HG03095 (cell line): ENCODE data around the gene PBX1.

ENCODE experiments used
- ATAC-seq: cut with Tn5 transposase; IDR thresholded peaks from one replicate; pipeline ENCODE4 v1.9.1; 2021; ENCODE audit warnings: moderate library complexity; ENCODE audit not compliant: unreplicated experiment

The PBX1 gene

GRCh38 chr1:164771041-164771618, 212.1 kb downstream of the PBX1 start:
- no peak for ATAC-seq

- no peak for ATAC-seq
Observed at GRCh38 chr1:164771619-164772361, 212.8 kb downstream of the PBX1 start.

DNA sequence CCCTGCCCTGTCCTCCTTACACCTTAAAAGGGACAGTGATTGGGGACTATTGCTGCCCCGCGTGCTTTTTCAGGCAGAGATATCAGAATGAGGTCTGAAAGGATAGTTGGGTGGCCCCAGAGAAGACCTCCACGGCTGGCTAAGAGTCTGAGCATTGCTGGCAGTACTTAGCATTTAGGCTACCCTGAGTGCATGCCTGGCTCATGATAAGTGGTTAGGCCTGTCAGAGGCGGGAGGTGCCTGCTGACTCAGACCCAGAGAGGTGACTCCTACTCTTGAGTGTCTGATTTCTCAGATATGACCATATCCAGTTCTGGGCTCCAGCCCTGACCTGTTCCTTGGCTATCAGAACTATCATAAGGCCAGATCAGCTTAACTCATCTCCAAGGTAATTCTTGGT, 213.7 kb downstream of the PBX1 start:
- ATAC-seq, result peak; percentile 89

GRCh38 chr1:164773102-164773501, 214.1 kb downstream of the PBX1 start:
- ATAC-seq, result no peak

DNA sequence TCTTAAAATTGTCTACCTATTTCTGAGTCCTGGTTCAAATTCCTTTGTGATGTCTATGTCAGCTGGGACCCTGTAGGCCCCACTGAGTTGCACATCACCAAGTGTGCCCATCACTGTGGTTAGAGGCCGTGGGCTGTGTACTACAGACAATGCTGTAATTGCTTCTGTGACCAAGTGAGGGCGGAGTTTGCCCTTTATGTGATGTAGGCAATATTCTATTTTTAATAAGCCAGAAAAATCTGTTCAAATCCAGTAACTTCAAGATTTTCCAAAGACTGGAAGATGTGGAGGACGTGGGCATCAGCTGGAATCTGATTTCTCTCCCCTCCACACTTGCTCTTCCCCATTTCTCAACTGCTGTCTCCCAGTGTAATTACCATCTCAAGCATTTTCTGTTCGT, 215.4 kb downstream of the PBX1 start:
- ATAC-seq, result no peak

DNA sequence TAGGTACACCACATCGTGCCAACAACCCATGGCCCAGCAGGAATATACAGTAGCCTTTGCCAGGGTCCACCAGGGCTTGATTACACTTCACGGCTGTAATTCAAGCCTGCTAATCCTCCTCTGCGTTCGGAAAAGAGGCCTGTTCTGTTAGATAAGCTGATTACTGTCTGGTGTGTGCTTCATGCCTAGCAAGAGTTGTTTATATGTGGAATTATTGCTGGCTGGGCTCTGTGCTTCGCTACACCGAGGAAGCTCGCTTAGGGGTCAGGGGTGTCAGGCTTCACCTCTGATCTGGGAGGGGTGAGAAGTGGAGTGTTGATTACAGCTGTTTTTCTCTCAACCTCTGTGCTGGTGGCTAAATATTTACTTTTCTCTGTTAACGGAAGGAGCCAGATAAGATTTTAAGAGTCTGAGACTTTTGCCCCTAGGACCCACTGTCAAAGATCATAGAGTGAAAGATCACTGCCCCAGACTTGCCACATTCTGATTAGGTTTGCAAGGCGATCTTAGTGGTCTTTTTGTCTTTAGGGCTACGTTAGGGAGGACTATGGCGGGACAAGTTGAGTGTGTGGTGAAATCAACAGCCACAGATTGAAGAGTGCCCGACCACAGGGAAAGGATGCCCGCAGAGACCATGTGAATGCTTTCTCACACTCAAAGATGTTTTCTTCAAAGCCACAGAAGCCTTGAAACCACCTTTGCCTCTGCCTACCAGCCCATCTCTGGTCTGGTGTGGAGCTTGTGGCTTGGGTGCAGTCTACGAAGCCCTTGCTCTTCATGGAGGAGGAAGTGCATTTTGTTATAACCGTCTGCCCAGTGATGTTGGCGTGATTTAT, 216.1 kb downstream of the PBX1 start:
- ATAC-seq, result no peak

DNA sequence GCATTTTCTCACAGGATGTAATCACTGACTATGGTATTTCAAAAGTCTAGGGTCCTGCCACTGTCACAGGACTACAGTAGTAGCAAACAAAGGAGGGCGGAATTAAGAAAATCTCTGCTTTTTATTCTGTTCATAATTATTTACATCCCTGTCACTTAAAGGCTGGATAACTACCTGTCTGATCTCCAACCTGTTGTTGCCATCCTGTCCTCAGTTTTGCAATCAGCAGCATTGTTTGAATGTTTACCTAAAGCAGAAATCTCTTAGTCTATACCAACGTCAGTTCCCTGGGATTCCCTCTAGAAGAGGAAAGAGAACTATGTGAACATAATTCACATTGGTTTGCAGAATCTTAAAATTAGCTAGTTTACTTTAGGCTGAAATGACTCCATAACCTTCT, 218.5 kb downstream of the PBX1 start:
- no peak for ATAC-seq

- ATAC-seq, result no peak
Observed at GRCh38 chr1:164779376-164779775, 220.4 kb downstream of the PBX1 start.

DNA sequence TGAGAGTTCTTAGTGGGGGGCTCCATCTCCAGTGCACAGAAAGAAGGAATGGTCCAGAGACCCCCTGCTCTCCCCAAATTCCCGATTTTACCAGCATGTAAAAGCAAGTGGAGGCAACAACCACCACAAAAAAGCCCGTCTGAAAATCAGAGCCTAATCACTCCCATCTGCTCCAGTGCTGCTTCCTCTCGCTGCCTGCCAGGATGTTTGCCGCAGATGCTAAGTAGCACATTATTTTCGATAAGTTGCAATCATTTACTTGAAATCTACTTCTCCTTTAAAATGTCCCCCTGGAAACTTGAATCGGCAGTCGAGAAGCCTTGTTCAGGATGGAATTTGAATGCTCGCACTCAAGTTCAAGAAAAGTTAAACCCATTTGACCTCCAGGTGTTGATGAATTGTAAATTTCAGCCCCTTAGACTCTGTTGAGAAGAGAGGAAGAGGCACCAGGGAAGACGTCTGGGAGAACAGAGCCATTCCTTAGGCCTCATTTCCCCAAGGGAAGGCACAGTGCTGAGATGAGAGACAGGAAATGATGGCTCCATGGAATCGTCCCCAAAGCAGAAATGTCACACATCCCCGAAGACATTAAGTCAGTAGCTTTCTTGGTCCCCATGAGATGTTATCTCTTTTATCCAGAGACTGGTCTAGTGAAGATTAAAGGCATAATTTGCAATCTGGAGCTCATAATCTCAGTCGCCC, 221.3 kb downstream of the PBX1 start:
- ATAC-seq, result no peak

DNA sequence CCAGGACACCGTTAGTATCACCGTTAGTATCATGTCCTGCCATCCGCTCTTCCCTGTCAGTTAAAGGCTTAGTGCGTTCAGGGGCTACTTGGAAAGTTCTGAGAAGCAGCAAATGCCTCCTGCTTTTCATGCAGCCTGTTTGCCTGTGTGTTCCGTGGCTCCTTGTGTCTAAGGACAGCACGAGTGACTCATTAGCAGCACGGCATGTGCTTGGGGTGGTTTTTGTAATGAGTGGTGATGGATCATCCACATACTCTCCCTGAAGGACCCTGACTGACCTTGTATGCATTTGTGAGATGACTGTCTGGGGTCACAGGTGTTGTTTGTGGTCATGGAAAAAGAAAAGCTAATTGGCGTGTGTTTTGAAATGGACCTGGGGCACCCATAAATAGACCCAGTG, 221.9 kb downstream of the PBX1 start:
- no peak for ATAC-seq

DNA sequence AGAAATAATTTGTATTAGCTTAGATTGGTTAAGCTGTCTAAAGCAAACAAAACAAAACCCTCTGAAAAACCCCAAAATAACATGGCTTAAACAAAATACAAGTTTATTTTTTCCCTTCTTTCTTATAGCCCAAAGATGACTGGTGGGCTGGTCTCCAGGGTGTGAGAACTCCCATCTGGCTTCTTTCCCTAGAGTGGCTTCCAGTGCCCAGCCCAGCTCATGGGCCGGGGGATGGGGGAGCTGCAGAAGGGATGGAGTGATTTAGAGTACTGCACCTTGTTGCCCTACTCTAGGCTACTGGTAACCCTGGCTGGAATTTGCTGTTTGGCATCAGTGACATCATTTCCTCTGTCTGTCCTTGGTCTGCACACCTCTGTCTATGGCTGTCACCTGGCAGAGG, 223.0 kb downstream of the PBX1 start:
- no peak for ATAC-seq

- ATAC-seq, result no peak
Observed at GRCh38 chr1:164783778-164784555, 225.0 kb downstream of the PBX1 start.

DNA sequence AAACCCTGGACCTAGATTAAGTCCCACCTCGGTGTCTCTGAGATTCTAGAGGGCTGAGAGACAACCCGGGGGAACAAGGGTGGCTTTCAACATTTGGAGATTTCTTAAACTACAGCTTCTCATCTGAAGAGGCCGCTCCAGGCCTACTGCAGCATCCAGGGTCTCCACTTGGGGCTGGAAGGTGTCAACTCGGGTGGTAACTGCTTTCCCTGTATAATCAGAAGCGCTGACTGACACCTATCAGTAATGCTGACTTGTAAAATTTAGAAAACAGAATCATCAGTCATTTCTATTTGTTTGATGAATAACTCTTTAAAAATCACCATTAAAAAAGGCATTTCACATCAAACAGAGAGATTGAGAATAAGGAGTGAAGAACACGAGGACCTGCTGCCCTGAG, 226.0 kb downstream of the PBX1 start:
- no peak for ATAC-seq

DNA sequence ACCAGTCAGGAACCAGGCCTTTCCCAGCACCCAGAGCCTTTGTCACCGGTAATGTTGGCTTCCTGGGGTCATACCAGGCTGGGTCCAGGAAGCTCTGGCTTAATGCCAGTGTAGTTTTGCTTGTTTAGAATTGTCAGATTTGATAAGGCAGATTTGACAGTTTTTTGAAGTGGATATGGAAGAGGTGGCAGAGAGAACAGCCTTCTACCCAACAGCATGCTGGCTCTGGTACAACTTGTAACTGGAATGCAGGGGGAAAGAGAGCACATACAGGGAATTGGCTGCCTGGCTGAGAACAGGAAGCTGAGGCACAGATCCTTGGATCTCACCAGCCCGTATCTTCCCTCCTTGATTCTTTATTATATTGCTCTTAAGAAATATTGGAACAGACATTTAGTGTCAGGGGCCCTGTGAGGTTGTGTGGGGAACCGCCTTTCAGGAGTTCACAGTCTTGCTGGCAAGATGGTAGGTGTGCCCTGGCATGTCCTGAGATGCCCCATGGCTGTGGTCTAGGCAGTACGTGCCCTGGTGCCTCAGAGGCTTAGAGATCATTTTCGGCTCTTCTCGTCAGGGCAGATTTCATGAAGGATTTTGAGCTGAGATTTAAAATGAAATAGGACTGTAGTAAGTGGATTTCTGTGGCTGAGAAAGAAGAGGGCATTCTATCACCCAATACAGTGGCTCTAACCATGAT, 227.0 kb downstream of the PBX1 start:
- no peak for ATAC-seq

DNA sequence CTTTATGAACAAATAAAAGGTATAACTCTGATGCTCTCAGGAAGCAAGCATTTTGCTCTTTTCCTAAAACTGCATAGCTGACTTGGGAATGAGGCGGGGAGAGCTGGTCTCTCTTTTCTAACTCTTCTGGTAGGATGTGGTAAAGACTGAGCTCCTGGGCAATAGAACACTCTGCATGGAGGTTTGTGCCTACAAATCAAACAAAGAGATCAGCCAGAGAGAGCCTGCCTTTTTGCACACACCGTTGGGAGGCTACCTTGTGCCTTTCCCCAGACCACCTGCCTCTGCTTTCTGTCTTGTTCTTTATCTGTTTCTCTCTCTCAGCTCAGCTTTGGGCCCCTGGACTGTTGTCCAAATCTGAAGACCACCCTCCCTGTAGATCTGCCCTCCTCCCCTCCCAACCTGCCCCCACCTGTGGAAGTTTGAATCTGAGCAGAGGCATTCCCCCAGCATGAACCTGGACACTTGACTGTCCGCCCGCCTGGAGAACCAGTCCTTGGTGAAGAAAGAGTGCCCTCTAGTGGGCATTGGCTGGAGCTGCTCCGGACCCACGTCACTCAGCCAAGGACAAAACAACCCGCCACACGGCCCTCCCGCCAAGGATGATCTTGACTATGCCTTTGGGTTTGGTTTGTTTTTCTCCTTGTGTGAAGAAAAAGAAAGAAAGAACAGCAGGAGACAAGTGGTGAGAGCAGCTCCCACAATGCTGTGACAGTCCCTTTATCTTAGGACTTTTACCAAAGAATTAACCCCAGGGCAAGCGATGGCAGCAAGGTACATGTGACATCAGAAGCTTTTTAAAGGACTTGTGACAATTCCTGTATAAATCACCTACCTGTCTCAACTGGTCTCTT, 228.2 kb downstream of the PBX1 start:
- peak; percentile 87 for ATAC-seq

DNA sequence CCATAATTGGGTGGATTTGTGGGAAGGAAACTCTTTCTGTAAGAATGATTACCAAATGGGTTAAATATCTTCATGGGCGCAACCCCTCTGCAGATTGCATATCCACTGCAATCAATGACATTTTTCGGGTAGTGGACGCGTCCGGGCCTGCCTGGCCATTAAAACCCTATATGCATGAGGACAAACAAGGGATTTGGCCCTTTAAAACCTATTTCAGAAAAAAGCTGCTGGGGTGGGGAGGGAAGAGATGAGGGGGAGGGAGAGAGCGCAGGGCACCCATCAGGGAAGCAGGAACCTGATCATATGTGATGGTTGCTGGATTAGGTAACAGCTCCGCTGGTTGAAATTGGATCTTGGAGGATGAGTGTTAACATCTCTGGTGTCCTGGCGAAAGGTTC, 228.8 kb downstream of the PBX1 start:
- ATAC-seq, result no peak

DNA sequence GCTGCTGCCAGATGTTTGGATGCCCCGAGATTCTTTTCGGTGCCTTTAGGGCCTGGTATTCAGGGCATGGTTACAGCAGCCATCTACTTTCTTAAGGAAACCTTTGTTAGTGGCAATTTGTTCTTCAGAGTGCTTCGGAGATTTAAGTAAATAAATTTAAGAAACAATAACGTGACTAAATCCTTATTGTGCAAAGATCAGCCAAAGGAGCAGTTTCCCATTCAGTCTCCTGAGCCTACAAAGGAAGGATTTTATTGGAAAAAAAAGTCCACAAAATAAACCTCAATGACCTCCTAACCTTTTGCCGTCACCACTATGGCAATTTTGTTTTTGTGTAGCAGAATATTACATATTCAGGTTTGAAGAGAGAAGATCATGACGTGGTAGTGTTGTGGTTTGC, 231.1 kb downstream of the PBX1 start:
- ATAC-seq, result no peak

DNA sequence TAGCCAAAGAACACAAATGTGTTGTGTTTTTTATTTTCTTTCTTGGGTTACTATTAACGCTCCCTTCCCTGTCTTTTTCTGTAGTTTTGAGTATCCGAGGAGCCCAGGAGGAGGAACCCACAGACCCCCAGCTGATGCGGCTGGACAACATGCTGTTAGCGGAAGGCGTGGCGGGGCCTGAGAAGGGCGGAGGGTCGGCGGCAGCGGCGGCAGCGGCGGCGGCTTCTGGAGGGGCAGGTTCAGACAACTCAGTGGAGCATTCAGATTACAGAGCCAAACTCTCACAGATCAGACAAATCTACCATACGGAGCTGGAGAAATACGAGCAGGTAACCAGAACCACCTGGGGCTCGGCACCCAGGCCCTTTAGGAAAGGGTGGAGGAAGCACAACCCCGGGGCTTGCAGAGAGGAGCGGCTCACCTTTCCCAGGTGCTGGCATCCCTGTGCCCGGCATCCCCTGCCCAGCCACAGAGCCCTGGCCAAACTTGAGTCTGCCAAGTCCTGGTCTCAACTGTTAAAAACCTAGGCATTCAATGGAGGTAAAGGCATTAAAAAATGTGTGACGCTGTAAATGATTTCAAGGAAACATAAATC, 233.5 kb downstream of the PBX1 start:
- ATAC-seq, result no peak

DNA sequence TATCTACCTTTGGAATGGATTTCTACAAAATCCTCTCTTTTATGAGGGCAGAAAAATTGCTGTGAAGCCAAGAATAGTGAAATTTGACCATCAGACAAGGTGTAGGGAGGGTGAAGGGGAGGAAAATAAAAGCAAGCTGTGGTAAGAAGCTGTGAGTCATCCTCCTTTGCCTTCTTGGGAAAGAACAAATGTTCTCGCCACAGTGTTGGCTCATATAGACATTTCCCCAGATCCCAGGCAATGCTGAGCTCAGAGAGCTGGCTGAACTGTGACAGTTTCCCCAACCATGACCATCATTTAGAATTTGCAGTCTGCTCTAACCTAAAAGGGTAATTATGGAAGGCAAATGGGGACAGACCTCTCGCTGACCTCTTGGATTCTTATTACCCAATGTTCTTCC, 235.4 kb downstream of the PBX1 start:
- ATAC-seq, result no peak
